Stimulated activated CD8-positive, alpha-beta memory T cell treated with anti-CD3 and anti-CD28 coated beads, Interleukin-4, amount 100 ng/mL, for 1 hour (primary cell): Measurements from ENCODE around the gene F12.
"Not testable (repeated sequence)": the region's sequence is repeated elsewhere in the genome, so short reads cannot be mapped to it uniquely, and the experiment has no call there.

Source experiments
- DNase-seq, 2 donors: peaks; one replicate each; pipeline ENCODE4 v3.0.0-alpha.2; 2020; ENCODE audit warnings: low read depth in 2 of 2, low spot score in 1 of 2

F12 gene

GRCh38 chr5:177370488-177371119 is 38.8 kb downstream of the F12 start:
- peak in 1 of 2 donors; percentile 24 for DNase-seq

DNA sequence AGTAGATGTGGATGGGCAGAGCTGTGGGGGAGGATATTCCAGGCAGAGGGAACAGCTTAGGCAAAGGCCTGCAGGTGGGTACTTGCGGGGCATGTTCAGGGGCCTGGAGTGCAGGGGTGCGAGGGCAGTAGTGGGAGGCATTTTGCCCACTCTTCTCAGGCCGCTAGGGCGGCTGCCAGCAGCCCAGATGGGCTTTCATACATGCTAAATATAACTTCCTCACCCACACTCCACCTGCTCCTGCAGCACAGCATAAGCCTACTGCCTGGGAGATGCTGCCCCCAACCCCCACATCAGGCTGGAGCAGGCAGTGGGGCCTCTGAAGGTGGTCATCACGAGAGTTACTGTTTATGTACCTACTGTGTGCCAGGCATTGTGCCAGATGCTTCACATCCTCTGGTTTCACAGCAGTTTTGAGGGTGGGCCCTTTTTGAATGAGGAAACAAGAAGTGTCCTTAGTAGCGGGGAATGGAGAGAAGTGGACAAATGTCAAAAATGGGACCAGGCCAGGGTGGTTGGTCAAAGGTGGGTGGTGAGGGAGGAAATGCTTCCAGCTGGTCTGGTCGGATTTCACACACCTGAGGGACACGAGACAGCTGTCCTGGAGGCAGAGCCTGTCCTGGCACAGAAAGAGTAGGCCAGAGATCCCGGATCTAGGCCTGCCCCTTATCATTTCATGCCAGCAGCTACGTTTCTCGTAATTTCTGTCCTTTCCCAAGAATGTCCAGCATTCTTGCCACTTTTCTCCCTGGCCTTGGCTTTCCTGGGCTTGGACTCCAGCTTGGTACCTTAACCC is 39.5 kb downstream of the F12 start:
- no peak for DNase-seq

DNA sequence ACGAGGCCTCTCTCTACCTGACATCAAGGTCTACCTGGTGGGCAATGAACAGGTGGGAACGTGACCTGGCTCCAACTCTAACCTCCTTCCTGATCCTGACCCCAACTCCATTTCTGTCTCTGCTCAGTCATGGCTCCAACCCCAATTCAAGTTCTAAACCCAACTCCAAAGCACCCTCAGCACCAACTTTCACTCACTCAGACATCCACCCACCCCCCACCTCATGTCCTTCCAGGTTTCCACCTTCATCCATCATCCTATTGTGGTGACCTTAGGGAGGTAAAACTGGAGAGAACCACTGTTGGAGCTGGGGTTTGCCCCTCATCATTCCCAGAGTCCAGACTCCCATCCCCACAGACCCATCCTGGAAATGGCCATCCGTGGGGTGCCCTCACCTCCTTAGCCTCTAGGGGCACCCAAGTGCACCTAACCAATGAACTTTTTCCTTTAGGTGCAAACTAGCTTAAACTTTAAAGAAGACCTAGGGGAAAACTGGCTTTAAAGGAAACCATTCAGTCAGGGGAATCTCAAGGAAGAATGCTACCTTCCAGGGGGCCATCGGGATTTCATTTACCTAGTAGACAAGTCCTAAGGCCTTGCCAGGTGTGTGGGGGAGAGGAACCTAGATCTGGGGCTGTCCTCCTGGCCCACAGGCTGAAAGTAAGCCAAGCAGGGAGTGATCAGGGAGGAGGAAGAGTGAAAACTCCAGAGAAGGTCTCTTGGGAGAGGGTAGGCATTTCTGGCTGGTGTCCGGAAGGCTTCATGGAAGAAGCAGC is 40.3 kb downstream of the F12 start:
- no peak for DNase-seq

DNA sequence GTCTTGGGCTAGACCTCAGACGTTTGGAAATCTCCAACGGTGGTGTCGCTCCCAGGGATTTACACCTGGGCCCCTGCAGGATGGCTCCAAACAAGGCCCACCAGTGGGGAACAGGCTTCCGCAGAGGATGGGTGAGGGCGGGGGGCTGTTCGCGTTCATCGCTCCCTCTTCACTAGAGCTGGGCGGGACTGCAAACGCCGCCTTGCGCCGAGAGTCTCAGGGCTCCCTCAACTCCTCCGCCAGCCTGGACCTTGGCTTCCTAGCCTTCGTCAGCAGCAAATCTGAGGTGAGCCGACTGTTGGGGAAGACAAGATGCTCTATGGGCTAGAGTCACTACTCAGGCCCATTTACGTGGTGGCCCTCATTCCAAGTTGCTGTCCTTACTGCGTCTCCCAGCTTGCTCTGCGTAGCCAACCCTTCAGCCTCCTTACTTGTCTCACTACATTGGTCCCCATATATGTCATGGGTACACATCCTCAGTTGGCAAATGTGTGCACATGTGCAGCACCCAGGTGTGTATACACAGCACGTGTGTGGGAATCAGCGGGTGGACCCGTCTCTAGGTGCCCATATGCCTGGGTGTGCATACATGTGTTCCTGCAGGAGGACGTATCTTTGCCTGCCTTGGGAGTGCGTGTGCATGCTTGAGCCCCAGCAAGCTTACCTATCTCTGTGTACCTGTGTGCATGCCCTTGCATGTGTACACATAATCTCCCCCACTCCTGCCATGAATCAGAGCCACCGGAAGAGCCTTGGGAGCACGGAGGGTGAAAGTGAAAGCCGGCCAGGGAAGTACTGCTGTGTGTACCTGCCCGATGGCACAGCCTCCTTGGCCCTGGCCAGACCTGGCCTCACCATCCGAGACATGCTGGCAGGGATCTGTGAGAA is 41.1 kb downstream of the F12 start:
- DNase-seq, result no peak

GRCh38 chr5:177367323-177367848 is 42.0 kb downstream of the F12 start:
- DNase-seq, result no peak

DNA sequence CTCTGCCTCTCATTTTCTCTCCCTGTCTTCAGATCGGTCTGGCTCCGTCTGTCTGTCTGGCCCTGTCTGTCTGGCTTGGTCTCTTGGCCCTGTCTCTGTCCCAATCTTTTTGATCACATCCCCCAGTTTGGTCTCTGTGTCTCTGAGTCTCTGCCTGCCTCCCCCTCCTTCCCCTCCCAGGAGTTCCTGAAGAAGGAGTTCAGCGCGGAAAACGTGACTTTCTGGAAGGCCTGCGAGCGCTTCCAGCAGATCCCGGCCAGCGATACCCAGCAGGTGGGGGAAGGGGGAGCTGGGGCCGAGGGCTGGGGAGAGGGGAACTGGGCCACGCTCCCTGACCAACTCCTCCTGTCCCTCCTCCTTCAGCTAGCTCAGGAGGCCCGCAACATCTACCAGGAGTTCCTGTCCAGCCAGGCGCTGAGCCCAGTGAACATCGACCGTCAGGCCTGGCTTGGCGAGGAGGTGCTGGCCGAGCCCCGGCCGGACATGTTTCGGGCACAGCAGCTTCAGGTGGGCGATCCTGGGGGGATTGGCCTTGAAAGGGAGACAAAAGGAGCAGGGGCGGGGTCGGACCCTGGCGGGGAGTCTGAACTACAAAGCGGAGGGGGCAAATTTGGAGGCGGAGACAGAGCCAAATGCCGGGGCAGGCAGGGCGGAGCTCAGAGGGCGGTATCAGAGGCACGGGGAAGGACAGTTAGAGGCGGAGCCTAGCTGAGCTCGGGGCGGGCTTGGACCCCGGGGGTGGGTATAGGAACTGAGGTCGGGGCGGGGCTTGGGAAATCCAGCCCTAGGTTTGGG is 42.6 kb downstream of the F12 start:
- DNase-seq, result no peak

DNA sequence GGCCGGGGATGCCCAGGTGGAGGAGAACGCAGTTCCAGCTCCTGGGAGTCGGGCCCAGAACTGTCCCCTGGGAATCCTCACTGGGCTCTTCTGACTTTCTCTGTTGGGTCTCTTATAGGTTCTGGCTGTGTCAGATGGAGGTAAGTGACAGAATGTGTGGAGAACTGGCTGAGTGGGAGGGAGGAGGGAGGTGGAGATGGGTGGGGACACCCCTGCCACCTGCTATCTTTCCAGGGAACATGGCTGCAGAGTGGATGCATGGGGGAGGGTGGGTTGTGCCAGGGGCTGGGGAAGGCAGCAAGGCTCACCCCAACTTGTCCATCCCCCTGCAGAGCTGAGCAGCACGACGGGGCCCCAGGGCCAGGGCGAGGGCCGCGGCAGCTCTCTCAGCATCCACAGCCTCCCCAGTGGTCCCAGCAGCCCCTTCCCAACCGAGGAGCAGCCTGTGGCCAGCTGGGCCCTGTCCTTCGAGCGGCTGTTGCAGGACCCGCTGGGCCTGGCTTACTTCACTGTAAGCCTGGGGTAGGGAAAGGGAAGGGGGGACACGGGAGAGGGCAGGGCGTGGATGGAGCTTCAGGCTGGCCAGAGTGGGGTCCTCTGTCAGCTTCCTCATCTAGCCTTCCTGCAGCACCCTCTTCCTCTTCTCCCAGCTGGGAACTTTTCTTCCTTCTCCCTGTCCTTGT is 43.4 kb downstream of the F12 start:
- DNase-seq, result no peak

DNA sequence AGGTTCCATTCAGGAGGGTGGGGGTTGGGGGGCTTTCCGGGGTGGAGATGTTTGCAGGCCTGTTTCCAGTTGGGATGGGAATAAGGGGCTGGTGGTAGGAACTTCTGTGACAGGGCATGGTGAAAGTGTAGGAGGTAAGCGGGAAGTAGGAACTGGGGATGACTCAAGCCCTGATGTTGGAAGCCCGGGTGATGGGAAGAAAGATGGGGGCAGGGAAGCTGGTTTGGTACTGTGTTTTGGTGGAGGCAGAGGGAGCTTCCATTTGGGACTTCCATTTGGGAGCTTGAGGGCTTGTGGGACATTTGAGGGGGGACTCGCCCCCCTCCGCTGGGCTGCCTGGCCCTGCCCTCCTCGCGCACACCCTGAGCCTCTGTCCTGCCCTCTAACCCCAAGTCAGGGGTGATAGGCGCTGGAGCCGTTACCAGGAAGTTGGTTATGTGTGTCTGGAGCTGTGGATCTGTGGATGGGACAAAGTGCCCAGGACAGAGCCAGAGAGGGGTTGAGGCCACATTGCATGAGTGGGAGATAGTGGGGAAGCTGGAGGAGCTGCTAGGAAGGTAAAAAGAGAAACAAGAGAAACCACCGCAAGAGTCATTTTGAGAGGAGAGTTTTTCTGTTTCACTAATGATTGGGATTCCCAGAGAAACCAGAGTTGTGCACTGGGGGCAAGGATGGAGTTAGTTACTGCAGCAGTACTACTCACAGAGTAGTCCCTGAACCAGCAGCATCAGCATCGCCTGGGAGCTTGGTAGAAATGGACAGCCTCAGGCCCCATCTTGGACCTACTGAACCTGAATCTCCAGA is 45.0 kb downstream of the F12 start:
- no peak for DNase-seq

GRCh38 chr5:177363565-177363964 is 45.8 kb downstream of the F12 start:
- DNase-seq, result no peak

- DNase-seq, result peak in 1 of 2 donors; percentile 37
Measured at GRCh38 chr5:177362610-177363507, 46.5 kb downstream of the F12 start.

GRCh38 chr5:177362292-177362609 is 47.1 kb downstream of the F12 start:
- no peak for DNase-seq

DNA sequence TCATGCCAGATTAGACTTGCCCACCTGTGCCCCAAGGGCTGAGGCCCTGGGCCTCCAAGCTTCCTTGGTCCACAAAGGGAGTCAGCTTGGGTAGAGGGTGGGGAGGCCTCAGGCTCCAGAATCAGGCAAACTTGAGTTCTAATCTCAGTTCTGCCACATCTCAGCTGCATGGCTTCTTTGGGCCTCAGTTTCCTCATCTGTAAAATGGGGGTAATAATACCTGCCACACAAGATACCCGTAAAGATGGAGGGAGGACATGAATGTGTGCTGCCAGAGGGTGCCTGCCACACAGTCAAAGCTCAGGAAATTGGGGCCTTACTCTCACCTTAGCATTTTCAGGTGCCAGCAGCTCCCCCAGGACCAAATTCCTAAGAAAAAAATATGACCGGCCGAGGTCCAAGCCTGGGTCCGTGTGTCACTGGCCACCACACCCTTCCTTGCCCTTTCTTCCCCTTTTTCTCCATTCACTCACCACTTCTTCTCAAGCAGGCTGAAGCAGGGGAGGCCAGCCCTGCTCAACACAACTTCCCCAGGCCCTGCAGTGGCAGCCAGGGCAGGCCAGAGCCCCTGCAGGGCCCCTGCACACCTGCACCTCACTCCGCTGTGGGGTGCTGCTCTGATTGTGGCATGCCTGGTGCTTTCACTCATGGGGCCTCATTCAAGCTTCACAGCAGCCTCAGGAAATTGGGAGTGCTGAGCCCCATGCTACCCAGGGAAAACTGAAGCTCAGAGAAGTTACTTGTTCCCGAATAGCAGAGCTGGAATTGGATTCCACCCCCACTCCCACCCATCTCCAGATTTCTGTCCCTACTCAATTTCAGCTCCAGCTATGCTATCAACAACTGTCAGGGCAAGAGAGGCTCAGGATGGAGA is 47.7 kb downstream of the F12 start:
- no peak for DNase-seq

DNA sequence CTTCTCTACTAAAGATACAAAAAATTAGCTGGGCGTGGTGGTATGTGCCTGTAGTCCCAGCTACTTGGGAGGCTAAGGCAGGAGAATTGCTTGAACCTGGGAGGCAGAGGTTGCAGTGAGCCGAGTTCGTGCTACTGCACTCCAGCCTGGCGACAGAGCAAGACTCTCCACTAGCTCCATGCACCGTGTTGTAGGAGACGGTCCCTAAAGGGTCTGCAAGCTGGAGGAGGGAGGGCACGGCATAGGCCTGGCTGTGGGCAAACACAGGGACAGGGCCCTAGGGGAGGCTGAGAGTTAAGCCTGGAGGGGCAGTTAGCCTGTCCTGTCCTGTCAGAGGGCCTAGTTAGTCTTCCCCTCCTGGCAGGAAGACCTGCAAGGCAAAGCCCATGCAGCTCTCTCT is 48.6 kb downstream of the F12 start:
- not testable (repeated sequence) for DNase-seq

- no peak for DNase-seq
Measured at GRCh38 chr5:177359860-177360259, 49.5 kb downstream of the F12 start.

DNA sequence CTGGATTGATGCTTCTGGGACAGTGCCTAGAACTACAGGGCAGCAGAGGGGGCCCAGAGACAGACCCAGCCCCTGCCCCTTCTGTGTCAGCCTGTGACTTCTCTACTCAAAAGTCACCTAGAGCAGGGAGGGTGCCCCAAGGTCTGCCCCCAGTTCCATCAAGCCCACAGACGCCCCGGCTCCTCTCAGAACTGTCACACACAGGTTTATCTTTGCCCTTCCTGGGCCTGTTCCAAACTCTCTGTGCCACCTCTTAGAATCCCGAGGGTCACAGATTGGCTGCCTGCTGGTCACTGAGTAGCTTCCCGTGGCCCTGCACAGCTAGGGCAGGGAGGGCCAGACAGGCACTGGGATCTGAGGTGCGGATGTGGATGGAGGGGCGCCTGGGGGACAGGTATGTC is 49.9 kb downstream of the F12 start:
- DNase-seq, result no peak

DNA sequence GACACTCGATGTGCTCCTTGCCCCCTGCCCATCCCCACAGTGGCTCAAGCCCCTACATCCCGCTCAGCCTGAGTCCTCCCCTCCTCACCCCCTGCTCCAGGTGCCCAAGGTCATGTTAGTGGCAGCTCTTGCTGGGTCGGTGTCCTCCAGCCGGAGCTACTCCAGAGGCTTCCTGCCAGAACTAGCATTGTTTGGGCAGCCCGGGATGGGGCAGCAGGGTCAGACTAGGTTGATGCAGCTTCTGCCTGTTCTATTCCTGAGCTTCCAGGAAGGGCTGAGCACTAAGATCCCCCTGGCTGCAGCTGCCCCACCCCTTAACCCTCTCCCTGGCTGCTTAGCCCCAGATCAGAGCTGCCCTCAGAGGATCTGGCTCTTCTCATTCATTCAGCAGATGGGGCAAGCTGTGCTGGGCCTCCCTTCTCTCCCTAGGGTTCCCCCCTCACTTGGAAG is 51.0 kb downstream of the F12 start:
- DNase-seq, result no peak
